ENCODE data around the gene STAT6.

Gene STAT6

DNA sequence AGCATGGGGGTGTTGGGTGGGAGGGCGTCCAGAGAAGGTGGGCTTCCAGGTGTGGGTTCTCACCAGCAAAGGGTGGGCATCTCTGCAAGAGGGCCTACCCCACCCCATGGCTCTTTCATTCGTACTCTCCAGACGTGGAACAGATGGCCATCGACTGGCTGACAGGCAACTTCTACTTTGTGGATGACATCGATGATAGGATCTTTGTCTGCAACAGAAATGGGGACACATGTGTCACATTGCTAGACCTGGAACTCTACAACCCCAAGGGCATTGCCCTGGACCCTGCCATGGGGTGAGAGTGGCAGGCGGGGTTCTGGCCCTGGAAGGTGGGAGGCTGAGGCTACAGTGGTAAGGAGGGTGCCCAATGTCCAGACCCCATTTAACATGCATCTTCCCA lies 42.9 kb upstream of the STAT6 start:
- no peaks in the 10 kb centered on the region for H3K9me3 ChIP-seq (ENCODE audit: insufficient read depth, low read length)
- H3K27ac ChIP-seq (ENCODE audit: low read depth, low read length): no peak overlapping the region
- H3K9me2 ChIP-seq (replicated peaks; ENCODE audit: insufficient read depth, low read length): no peaks in the 10 kb centered on the region
- no peaks in the 10 kb centered on the region for H3K79me2 ChIP-seq (ENCODE audit: insufficient read depth, low read length)
- H3K9ac ChIP-seq (ENCODE audit: low read length): no peak overlapping the region
- no peak overlapping the region for H3K4me2 ChIP-seq (ENCODE audit: low read depth, low read length, poor library complexity, severe bottlenecking)
- H2AFZ ChIP-seq (ENCODE audit: low read depth, low read length, severe bottlenecking): no peak overlapping the region
- TF ChIP-seq, protein P1, sequence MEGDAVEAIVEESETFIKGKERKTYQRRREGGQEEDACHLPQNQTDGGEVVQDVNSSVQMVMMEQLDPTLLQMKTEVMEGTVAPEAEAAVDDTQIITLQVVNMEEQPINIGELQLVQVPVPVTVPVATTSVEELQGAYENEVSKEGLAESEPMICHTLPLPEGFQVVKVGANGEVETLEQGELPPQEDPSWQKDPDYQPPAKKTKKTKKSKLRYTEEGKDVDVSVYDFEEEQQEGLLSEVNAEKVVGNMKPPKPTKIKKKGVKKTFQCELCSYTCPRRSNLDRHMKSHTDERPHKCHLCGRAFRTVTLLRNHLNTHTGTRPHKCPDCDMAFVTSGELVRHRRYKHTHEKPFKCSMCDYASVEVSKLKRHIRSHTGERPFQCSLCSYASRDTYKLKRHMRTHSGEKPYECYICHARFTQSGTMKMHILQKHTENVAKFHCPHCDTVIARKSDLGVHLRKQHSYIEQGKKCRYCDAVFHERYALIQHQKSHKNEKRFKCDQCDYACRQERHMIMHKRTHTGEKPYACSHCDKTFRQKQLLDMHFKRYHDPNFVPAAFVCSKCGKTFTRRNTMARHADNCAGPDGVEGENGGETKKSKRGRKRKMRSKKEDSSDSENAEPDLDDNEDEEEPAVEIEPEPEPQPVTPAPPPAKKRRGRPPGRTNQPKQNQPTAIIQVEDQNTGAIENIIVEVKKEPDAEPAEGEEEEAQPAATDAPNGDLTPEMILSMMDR (IDR thresholded peaks at IDR 0.05; ENCODE audit: insufficient read depth, low read length, poor library complexity, severe bottlenecking): no peak
- TF ChIP-seq EZH2phosphoT487 (conservative IDR thresholded peaks at IDR 0.05; ENCODE audit: low read length): no peak
- H3K36me3 ChIP-seq (ENCODE audit: low read length): no peaks in the 10 kb centered on the region
- H3K27me3 ChIP-seq (ENCODE audit: low read length): no peaks in the 10 kb centered on the region
- H3K4me3 ChIP-seq (ENCODE audit: insufficient read depth, low read length, poor library complexity, severe bottlenecking): no peak overlapping the region
- no peaks in the 10 kb centered on the region for H4K20me1 ChIP-seq (ENCODE audit: low read depth, low read length)
- no peaks in the 10 kb centered on the region for H3F3A ChIP-seq (ENCODE audit: insufficient read depth)

DNA sequence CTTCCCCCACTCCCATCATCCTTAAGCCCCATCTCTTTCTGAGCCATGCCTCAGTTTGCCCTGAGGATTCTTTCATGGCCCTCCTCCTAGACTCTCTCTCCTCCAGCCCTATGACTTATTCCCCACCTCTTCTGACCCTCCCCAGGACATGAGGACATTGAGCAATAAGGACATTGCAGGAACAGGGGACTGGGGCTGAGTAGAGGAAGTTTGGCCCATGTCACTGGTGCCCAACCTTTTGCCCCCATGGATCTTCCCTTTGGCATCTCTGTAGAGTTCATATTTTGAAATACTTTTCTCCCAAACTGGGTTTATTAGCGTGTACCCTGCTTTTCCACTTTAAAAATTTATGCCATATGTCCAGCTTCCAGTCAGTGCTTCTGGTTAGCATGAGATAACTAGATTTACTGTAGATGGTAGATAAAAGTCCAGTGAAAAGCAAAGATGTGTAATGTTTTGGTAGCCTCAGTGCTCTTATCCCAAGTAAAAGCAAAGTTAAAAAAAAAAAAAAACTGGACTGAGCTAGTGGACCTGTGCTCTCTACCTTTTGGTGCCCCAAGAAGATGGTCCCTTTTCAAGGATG lies 42.3 kb upstream of the STAT6 start:
- no peaks in the 10 kb centered on the region for H3K9me3 ChIP-seq (ENCODE audit: insufficient read depth, low read length)
- no peak overlapping the region for H3K9ac ChIP-seq (ENCODE audit: low read length)
- TF ChIP-seq EZH2phosphoT487 (conservative IDR thresholded peaks at IDR 0.05; ENCODE audit: low read length): no peak
- TF ChIP-seq, protein P1 (IDR thresholded peaks at IDR 0.05; ENCODE audit: insufficient read depth, low read length, poor library complexity, severe bottlenecking): no peak
- no peaks in the 10 kb centered on the region for H3K79me2 ChIP-seq (ENCODE audit: insufficient read depth, low read length)
- no peak overlapping the region for H3K27ac ChIP-seq (ENCODE audit: low read depth, low read length)
- H3K4me3 ChIP-seq (ENCODE audit: insufficient read depth, low read length, poor library complexity, severe bottlenecking): no peak overlapping the region
- H2AFZ ChIP-seq (ENCODE audit: low read depth, low read length, severe bottlenecking): no peak overlapping the region
- H3K4me2 ChIP-seq (ENCODE audit: low read depth, low read length, poor library complexity, severe bottlenecking): no peak overlapping the region
- no peaks in the 10 kb centered on the region for H4K20me1 ChIP-seq (ENCODE audit: low read depth, low read length)
- H3K36me3 ChIP-seq (ENCODE audit: low read length): no peaks in the 10 kb centered on the region
- no peaks in the 10 kb centered on the region for H3K9me2 ChIP-seq (replicated peaks; ENCODE audit: insufficient read depth, low read length)
- no peaks in the 10 kb centered on the region for H3K27me3 ChIP-seq (ENCODE audit: low read length)
- no peaks in the 10 kb centered on the region for H3F3A ChIP-seq (ENCODE audit: insufficient read depth)

DNA sequence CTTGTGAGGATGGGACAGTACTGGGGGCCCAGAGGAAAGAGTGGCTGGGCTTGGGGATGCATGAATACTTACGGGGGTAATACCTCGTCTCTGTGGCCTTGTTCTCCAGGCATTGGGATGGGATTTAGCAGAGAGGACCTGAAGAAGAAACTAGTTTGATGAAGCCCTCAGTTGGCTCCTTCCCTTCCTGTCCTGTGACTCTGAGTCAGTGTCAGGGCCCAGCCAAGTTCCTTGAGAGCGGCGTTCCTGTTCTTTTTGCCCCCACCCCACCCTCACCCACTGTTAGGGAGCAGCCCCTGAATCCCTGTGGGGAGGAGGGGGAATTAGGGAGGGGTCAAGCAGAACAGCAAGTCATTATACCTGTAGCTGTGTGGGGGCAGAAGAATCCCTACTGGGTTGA lies 41.5 kb upstream of the STAT6 start:
- no peaks in the 10 kb centered on the region for H4K20me1 ChIP-seq (ENCODE audit: low read depth, low read length)
- H3K27ac ChIP-seq (ENCODE audit: low read depth, low read length): no peak overlapping the region
- H3K4me3 ChIP-seq (ENCODE audit: insufficient read depth, low read length, poor library complexity, severe bottlenecking): no peak overlapping the region
- no peaks in the 10 kb centered on the region for H3K79me2 ChIP-seq (ENCODE audit: insufficient read depth, low read length)
- TF ChIP-seq, protein P1 (IDR thresholded peaks at IDR 0.05; ENCODE audit: insufficient read depth, low read length, poor library complexity, severe bottlenecking): no peak
- no peak for TF ChIP-seq EZH2phosphoT487 (conservative IDR thresholded peaks at IDR 0.05; ENCODE audit: low read length)
- no peaks in the 10 kb centered on the region for H3F3A ChIP-seq (ENCODE audit: insufficient read depth)
- H2AFZ ChIP-seq (ENCODE audit: low read depth, low read length, severe bottlenecking): no peak overlapping the region
- no peaks in the 10 kb centered on the region for H3K27me3 ChIP-seq (ENCODE audit: low read length)
- H3K36me3 ChIP-seq (ENCODE audit: low read length): no peaks in the 10 kb centered on the region
- no peak overlapping the region for H3K9ac ChIP-seq (ENCODE audit: low read length)
- H3K9me3 ChIP-seq (ENCODE audit: insufficient read depth, low read length): no peaks in the 10 kb centered on the region
- H3K9me2 ChIP-seq (replicated peaks; ENCODE audit: insufficient read depth, low read length): no peaks in the 10 kb centered on the region
- H3K4me2 ChIP-seq (ENCODE audit: low read depth, low read length, poor library complexity, severe bottlenecking): no peak overlapping the region

All from SU-DHL-6 (cell line).